ENCODE data around the gene TGFBRAP1.

TGFBRAP1 gene

GRCh38 chr2:105294844-105295481, 34.6 kb downstream of the TGFBRAP1 start:
- peaks cover 32% of the 10 kb centered on the region for H3K36me3 ChIP-seq (ENCODE audit: control insufficient read depth, insufficient read depth, low read length)
- H3K4me3 ChIP-seq (ENCODE audit: extremely low read depth, insufficient read depth, low read length, poor library complexity, severe bottlenecking): no peak overlapping the region
- WGBS, 2 experiments (ENCODE audit: insufficient coverage in 2 of 2): 14 to 39% methylated on average over 2 to 3 of the region's 5 CpGs
- H3K27ac ChIP-seq (ENCODE audit: low read depth, low read length, severe bottlenecking): no peak overlapping the region
- H3K9me3 ChIP-seq (ENCODE audit: control insufficient read depth, low read length): no peaks in the 10 kb centered on the region
- H3K4me1 ChIP-seq (ENCODE audit: control insufficient read depth, insufficient read depth, low read length, poor library complexity, severe bottlenecking): no peaks in the 10 kb centered on the region

DNA sequence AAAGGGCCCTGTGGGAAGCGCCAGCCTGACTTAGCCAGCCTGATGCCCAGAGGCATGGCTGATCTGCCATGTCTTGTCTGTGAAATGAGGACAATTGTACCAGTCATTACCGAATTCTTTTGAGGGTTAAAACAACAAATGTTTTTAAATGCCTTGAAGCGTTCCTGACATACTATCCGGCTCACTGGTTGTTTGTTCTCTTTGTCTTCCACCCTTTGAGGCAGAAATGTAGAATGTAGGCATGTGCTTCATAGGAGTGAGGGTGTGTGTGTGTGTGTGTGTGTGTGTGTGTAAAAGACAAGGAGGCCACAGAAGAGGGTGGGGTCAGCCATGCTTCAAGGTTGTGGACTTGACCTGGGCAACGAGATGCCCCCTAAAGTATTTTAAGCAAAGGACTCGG, 35.5 kb downstream of the TGFBRAP1 start:
- H3K27ac ChIP-seq (ENCODE audit: low read depth, low read length, severe bottlenecking): no peak overlapping the region
- H3K9me3 ChIP-seq (ENCODE audit: control insufficient read depth, low read length): no peaks in the 10 kb centered on the region
- no peak overlapping the region for H3K4me3 ChIP-seq (ENCODE audit: extremely low read depth, insufficient read depth, low read length, poor library complexity, severe bottlenecking)
- no peaks in the 10 kb centered on the region for H3K4me1 ChIP-seq (ENCODE audit: control insufficient read depth, insufficient read depth, low read length, poor library complexity, severe bottlenecking)
- WGBS, 2 experiments (ENCODE audit: insufficient coverage in 2 of 2): 89 to 90% methylated on average over 4 to 6 of the region's 6 CpGs
- H3K36me3 ChIP-seq (ENCODE audit: control insufficient read depth, insufficient read depth, low read length): peaks cover 38% of the 10 kb centered on the region

DNA sequence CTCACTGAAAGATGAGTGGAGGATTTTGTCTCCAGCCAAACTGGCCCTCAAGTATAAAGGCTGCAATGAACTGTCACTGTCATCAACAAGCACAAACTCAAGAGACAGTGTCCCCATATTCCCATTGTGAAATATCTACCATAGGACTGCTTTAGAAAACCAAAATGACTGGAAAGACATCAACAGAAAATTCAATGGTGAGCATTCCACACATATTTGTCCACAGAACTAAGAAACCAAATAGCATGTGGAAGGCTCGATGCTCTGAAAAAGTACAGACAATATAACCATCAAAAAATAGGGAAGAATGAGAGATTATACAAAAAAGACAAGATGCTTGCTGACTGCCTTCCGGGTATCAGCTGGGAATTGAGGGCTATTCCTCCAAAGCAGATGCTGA, 37.6 kb downstream of the TGFBRAP1 start:
- Histone ChIP-seq H3K36me3 (ENCODE audit: control insufficient read depth, insufficient read depth, low read length) (peaks cover 38% of the 10 kb centered on the region), H3K9me3 (ENCODE audit: control insufficient read depth, low read length) (no peaks in the 10 kb centered on the region), H3K4me1 (ENCODE audit: control insufficient read depth, insufficient read depth, low read length, poor library complexity, severe bottlenecking) (no peaks in the 10 kb centered on the region), H3K4me3 (ENCODE audit: extremely low read depth, insufficient read depth, low read length, poor library complexity, severe bottlenecking) (no peak overlapping the region), H3K27ac (ENCODE audit: low read depth, low read length, severe bottlenecking) (no peak overlapping the region)
- 100% methylated on average over 1 of the region's 2 CpGs for WGBS, 2 experiments (ENCODE audit: insufficient coverage in 2 of 2)

DNA sequence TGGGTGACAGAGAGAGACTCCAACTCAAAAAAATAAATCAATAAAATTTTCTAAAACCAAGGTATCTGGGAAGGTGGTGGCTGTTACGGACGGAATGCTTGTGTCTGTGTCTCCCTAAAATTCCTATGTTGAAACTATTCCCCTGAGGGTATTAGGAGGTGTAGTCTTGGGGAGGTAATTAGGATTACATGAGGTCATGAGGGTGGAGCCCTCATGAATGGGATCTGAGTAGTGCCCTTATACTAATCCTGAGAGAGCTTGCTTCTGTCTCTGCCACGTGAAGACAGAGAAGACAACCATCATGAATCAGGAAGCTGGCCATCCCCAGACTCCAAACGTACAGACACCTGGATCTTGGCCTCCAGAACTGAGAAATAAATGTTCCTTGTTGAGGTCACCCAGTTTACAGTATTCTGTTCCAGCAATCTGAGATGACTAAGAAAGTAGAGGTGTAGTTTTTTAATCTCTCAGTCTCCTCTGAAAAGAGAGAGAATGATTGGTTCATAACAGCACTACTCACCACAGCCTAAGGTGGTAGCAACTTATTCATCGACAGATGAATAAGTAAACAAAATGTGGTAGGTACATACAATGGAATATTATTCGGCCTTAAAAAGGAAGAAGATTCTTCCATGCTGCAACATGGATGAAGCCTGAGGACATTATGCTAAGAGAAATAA, 38.4 kb downstream of the TGFBRAP1 start:
- WGBS, 2 experiments (ENCODE audit: insufficient coverage in 2 of 2): 83 to 90% methylated on average over 4 of the region's 6 CpGs
- Histone ChIP-seq H3K4me1 (ENCODE audit: control insufficient read depth, insufficient read depth, low read length, poor library complexity, severe bottlenecking) (no peaks in the 10 kb centered on the region), H3K36me3 (ENCODE audit: control insufficient read depth, insufficient read depth, low read length) (peaks cover 37% of the 10 kb centered on the region), H3K4me3 (ENCODE audit: extremely low read depth, insufficient read depth, low read length, poor library complexity, severe bottlenecking) (no peak overlapping the region), H3K27ac (ENCODE audit: low read depth, low read length, severe bottlenecking) (no peak overlapping the region), H3K9me3 (ENCODE audit: control insufficient read depth, low read length) (no peaks in the 10 kb centered on the region)

GRCh38 chr2:105288133-105288532, 41.4 kb downstream of the TGFBRAP1 start:
- no peaks in the 10 kb centered on the region for H3K9me3 ChIP-seq (ENCODE audit: control insufficient read depth, low read length)
- WGBS, 2 experiments (ENCODE audit: insufficient coverage in 2 of 2): 88 to 90% methylated on average over 5 to 6 of the region's 7 CpGs
- no peak overlapping the region for H3K4me3 ChIP-seq (ENCODE audit: extremely low read depth, insufficient read depth, low read length, poor library complexity, severe bottlenecking)
- peaks cover 57% of the 10 kb centered on the region for H3K36me3 ChIP-seq (ENCODE audit: control insufficient read depth, insufficient read depth, low read length)
- H3K4me1 ChIP-seq (ENCODE audit: control insufficient read depth, insufficient read depth, low read length, poor library complexity, severe bottlenecking): no peaks in the 10 kb centered on the region
- no peak overlapping the region for H3K27ac ChIP-seq (ENCODE audit: low read depth, low read length, severe bottlenecking)

GRCh38 chr2:105287692-105288091, 41.8 kb downstream of the TGFBRAP1 start:
- Histone ChIP-seq H3K36me3 (ENCODE audit: control insufficient read depth, insufficient read depth, low read length) (peaks cover 58% of the 10 kb centered on the region), H3K27ac (ENCODE audit: low read depth, low read length, severe bottlenecking) (no peak overlapping the region), H3K4me3 (ENCODE audit: extremely low read depth, insufficient read depth, low read length, poor library complexity, severe bottlenecking) (no peak overlapping the region), H3K9me3 (ENCODE audit: control insufficient read depth, low read length) (no peaks in the 10 kb centered on the region), H3K4me1 (ENCODE audit: control insufficient read depth, insufficient read depth, low read length, poor library complexity, severe bottlenecking) (no peaks in the 10 kb centered on the region)
- WGBS, 2 experiments (ENCODE audit: insufficient coverage in 2 of 2): 50% methylated on average over 1 of the region's 5 CpGs; no CpG with 5 or more reads in 1 of the 2 experiments

DNA sequence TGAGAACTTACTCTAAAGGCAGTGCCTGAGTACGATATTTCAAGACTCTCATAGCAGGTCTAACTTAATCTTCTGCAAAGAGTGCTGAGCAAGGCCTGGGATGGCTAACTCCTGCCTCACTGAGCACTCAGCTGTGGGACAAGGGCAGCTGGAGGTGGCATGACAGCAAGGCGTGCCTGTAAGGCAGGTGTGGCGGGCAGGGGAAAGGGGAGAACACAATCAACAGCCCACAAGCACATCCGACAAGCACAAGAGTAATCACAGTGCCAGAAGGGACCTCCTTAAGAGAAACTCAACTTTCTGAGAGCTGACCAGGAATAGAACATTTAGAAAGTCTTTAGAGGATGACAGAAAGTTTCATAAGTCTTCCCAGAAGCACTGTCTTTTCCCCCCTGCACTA, 46.0 kb downstream of the TGFBRAP1 start:
- H3K4me1 ChIP-seq (ENCODE audit: control insufficient read depth, insufficient read depth, low read length, poor library complexity, severe bottlenecking): no peaks in the 10 kb centered on the region
- H3K9me3 ChIP-seq (ENCODE audit: control insufficient read depth, low read length): no peaks in the 10 kb centered on the region
- H3K36me3 ChIP-seq (ENCODE audit: control insufficient read depth, insufficient read depth, low read length): peaks cover 61% of the 10 kb centered on the region
- 100% methylated on average over 1 of the region's 4 CpGs for WGBS, 2 experiments (ENCODE audit: insufficient coverage in 2 of 2)
- no peak overlapping the region for H3K4me3 ChIP-seq (ENCODE audit: extremely low read depth, insufficient read depth, low read length, poor library complexity, severe bottlenecking)
- H3K27ac ChIP-seq (ENCODE audit: low read depth, low read length, severe bottlenecking): no peak overlapping the region

DNA sequence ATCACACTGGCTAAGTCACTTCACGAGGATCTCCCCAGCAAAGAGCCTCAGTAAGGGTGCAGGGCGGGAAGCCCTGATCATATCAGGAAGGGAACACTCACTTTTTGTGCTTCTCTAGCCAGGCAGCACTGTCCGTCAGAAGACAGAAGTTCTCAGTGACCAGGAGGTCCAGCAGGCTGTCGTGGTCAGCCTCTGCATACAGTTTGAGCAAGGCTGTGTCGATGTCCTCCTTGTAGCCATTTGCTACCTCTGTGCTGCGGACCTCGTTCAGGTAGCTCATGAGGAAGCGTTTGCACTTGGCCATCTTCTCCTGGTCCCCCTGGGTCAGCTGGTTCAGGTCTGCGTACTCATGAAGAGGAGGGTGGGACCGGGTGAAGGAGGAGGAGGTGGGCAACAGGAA, 49.3 kb downstream of the TGFBRAP1 start:
- Histone ChIP-seq H3K36me3 (ENCODE audit: control insufficient read depth, insufficient read depth, low read length) (peaks cover 58% of the 10 kb centered on the region), H3K4me3 (ENCODE audit: extremely low read depth, insufficient read depth, low read length, poor library complexity, severe bottlenecking) (no peak overlapping the region), H3K4me1 (ENCODE audit: control insufficient read depth, insufficient read depth, low read length, poor library complexity, severe bottlenecking) (no peaks in the 10 kb centered on the region), H3K9me3 (ENCODE audit: control insufficient read depth, low read length) (no peaks in the 10 kb centered on the region), H3K27ac (ENCODE audit: low read depth, low read length, severe bottlenecking) (no peak overlapping the region)
- WGBS, 2 experiments (ENCODE audit: insufficient coverage in 2 of 2): 92 to 96% methylated on average over 7 to 9 of the region's 10 CpGs

DNA sequence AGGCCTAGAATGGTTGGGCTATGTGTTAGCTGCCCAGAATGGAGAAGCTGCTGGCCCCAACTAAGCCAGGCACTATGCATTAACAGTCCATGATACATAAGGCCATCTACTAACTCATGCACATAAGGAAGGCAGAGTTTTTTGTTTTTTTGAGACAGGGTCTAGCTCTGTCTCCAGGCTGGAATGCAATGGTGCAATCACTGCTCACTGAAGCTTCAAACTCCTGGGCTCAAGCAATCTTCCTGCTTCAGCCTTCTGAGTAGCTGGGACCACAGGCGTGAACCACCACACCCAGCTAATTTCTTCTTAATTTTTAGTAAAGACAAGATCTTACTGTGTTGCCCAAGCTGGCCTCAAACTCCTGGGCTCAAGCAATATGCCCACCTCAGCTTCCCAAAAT, 50.4 kb downstream of the TGFBRAP1 start:
- H3K4me3 ChIP-seq (ENCODE audit: extremely low read depth, insufficient read depth, low read length, poor library complexity, severe bottlenecking): no peak overlapping the region
- H3K27ac ChIP-seq (ENCODE audit: low read depth, low read length, severe bottlenecking): no peak overlapping the region
- peaks cover 57% of the 10 kb centered on the region for H3K36me3 ChIP-seq (ENCODE audit: control insufficient read depth, insufficient read depth, low read length)
- 100% methylated on average over 1 of the region's 1 CpG; no CpG with 5 or more reads in 1 of the 2 experiments for WGBS, 2 experiments (ENCODE audit: insufficient coverage in 2 of 2)
- H3K4me1 ChIP-seq (ENCODE audit: control insufficient read depth, insufficient read depth, low read length, poor library complexity, severe bottlenecking): no peaks in the 10 kb centered on the region
- H3K9me3 ChIP-seq (ENCODE audit: control insufficient read depth, low read length): no peaks in the 10 kb centered on the region

GRCh38 chr2:105278654-105279053, 50.9 kb downstream of the TGFBRAP1 start:
- Histone ChIP-seq H3K4me1 (ENCODE audit: control insufficient read depth, insufficient read depth, low read length, poor library complexity, severe bottlenecking) (no peaks in the 10 kb centered on the region), H3K27ac (ENCODE audit: low read depth, low read length, severe bottlenecking) (no peak overlapping the region), H3K9me3 (ENCODE audit: control insufficient read depth, low read length) (no peaks in the 10 kb centered on the region), H3K36me3 (ENCODE audit: control insufficient read depth, insufficient read depth, low read length) (peaks cover 56% of the 10 kb centered on the region), H3K4me3 (ENCODE audit: extremely low read depth, insufficient read depth, low read length, poor library complexity, severe bottlenecking) (no peak overlapping the region)
- 88 to 90% methylated on average over 3 to 5 of the region's 5 CpGs for WGBS, 2 experiments (ENCODE audit: insufficient coverage in 2 of 2)

GRCh38 chr2:105274046-105274445, 55.5 kb downstream of the TGFBRAP1 start:
- Histone ChIP-seq H3K4me1 (ENCODE audit: control insufficient read depth, insufficient read depth, low read length, poor library complexity, severe bottlenecking) (no peaks in the 10 kb centered on the region), H3K9me3 (ENCODE audit: control insufficient read depth, low read length) (no peaks in the 10 kb centered on the region), H3K4me3 (ENCODE audit: extremely low read depth, insufficient read depth, low read length, poor library complexity, severe bottlenecking) (no peak overlapping the region), H3K36me3 (ENCODE audit: control insufficient read depth, insufficient read depth, low read length) (peaks cover 75% of the 10 kb centered on the region), H3K27ac (ENCODE audit: low read depth, low read length, severe bottlenecking) (no peak overlapping the region)
- 86% methylated on average over 1 of the region's 4 CpGs; no CpG with 5 or more reads in 1 of the 2 experiments for WGBS, 2 experiments (ENCODE audit: insufficient coverage in 2 of 2)

All from mesodermal cell (in vitro differentiated cells).